Stimulated activated naive CD8-positive, alpha-beta T cell treated with anti-CD3 and anti-CD28 coated beads, Interleukin-15, amount 100 ng/mL, for 72 hours (primary cell): ENCODE results near the gene ADM2.

ENCODE experiments used
- ATAC-seq: fragments of 150-1000 bp; cut with Tn5 transposase; 2 replicates; pipeline ENCODE4 v1.10.0; 2021; ENCODE audit warnings: mild to moderate bottlenecking, moderate library complexity
- DNase-seq, 2 donors: peaks; one replicate each; pipeline ENCODE4 v3.0.0; 2021 to 2022
- H3K27ac Mint-ChIP-seq, 2 donors: one replicate each; pipeline ENCODE4 v1.8.0; 2022; ENCODE audit warnings: mild to moderate bottlenecking in 2 of 2, mixed read lengths in 2 of 2, moderate library complexity in 2 of 2
- H3K27me3 Mint-ChIP-seq: one replicate; pipeline ENCODE4 v1.8.0; 2022; ENCODE audit warnings: mixed read lengths
- H3K4me1 Mint-ChIP-seq: one replicate; pipeline ENCODE4 v1.8.0; 2022; ENCODE audit warnings: mild to moderate bottlenecking, mixed read lengths
- H3K4me3 Mint-ChIP-seq, 2 donors: one replicate each; pipeline ENCODE4 v1.8.0; 2022; ENCODE audit warnings: mild to moderate bottlenecking in 2 of 2, mixed read lengths in 2 of 2, moderate library complexity in 1 of 2
- H3K9me3 Mint-ChIP-seq, 2 donors: one replicate each; pipeline ENCODE4 v1.8.0; 2022; ENCODE audit warnings: mixed read lengths in 2 of 2

ADM2 gene

DNA sequence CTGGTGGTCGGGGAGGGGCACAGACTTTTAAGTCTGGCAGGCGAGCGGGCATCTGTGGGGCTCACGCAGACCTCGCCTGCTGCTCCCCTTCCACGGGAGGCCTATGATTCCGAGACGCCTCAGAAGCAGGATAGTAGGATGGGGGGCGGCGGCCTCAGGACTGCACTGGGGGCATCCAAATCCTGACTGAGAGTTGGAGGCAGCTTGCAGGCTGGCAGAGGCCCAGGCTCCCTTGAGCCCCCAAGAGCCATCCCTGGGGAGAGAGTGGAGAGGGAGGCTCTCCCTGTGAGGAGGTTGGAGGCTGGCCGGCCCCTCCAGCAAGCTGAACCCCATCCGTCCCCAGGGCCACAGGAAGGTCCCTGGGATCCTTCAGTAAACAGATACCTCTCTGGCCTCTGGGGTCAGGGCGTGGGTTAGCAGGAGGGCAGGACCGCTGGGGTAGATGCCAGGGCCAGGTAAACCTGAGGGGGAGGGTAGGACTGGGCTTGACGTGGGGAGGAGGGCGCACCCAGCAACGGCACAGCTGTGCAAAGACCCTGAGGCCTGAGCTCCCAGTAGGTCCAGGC, 39.8 kb upstream of the ADM2 start:
- H3K27ac Mint-ChIP-seq = peak overlapping the region; percentile 61 to 95
- peaks cover 58% of the 10 kb centered on the region for H3K4me1 Mint-ChIP-seq
- H3K4me3 Mint-ChIP-seq = no peak overlapping the region

DNA sequence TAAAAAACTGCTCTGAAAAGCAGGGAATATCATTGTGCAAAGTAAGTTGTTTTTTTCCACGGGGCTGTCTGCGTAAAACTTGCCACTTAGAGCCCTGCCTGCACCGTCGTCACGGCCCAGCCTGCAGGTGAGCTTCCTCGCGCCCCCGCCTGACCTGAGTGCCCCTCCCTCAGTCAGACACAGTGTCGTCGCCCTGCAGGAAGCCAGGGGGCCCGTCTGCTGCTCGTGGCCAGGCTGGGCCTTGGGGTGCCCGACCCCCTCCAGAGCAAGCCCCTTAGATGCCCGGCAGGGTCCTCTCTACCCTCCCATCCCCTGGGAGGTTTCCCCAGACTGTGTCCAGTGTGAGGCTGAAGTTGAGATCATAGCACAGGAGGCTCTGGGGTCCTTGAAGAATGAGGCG, 38.1 kb upstream of the ADM2 start:
- no peak for ATAC-seq

More for the DNA sequence above, 39.8 kb upstream of the ADM2 start:
- DNase-seq (no peak), ATAC-seq (peak; percentile 5)
- H3K27me3 Mint-ChIP-seq = no peaks in the 10 kb centered on the region
- H3K9me3 Mint-ChIP-seq = no peaks in the 10 kb centered on the region

DNA sequence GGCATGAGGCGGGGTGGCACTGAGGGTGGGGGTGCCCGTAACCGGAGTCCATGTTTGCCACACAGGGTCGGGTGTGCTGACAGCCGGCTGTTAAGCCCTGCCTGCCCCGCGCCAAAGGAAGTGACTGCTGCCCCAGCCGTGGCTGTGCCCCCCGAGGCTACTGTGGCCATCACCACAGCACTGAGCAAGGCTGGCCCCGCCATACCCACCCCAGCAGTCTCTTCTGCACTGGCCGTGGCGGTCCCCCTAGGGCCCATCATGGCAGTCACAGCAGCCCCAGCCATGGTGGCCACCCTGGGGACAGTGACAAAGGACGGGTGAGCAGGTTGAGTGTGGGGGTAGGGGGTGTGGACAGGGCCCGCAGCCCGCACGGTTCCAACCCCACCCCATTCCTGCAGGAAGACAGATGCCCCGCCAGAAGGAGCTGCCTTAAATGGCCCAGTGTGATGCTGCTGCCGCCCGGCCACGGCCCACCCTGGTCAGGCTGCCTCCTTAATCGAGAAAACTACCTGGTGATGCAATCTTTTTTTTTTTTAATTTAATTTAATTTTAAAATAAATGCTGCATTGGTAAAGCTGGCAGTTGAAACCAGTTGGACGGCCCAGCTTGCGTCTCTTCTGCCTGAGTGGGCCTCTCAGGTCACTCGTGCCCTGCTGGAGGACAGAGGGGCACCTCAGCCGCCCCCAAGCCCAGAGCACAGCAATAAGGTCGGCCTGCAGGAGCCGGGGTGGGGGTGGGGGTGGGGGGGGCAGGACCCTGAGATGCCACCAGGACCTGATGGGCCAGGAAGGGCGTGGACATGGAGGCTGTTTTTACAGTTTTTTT, 37.3 kb upstream of the ADM2 start:
- H3K27me3 Mint-ChIP-seq = no peaks in the 10 kb centered on the region
- H3K4me3 Mint-ChIP-seq = no peak overlapping the region
- H3K4me1 Mint-ChIP-seq = peaks cover 70% of the 10 kb centered on the region
- DNase-seq (no peak), ATAC-seq (no peak)
- H3K27ac Mint-ChIP-seq = peak overlapping the region in 1 of 2 donors; percentile 97
- no peaks in the 10 kb centered on the region for H3K9me3 Mint-ChIP-seq

More for the DNA sequence above, 38.1 kb upstream of the ADM2 start:
- H3K9me3 Mint-ChIP-seq = no peaks in the 10 kb centered on the region
- H3K4me1 Mint-ChIP-seq = peaks cover 63% of the 10 kb centered on the region
- peak overlapping the region in 1 of 2 donors; percentile 52 for H3K4me3 Mint-ChIP-seq
- H3K27ac Mint-ChIP-seq = peak overlapping the region; percentile 60 to 97
- DNase-seq = no peak
- no peaks in the 10 kb centered on the region for H3K27me3 Mint-ChIP-seq

DNA sequence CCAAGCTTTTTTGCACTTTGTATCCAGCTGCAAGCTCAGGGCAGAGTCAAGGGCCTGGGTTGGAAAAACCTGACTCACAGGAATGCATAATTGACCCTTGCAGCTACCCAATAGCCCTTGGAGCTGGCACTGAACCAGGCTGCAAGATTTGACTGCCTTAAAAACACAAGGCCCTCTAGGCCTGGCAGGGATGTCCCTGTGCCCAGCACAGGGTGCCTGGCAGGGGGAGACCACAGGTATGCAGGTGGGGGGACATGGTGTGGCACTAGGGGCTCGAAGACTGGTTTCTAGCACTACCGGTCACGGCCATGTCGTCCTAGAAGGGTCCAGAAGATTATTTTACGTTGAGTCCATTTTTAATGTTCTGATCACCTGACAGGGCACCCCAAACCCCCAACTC, 36.7 kb upstream of the ADM2 start:
- Mint-ChIP-seq H3K27ac (peak overlapping the region; percentile 77 to 97), H3K27me3 (no peaks in the 10 kb centered on the region), H3K4me3 (no peak overlapping the region), H3K4me1 (peaks cover 73% of the 10 kb centered on the region), H3K9me3 (no peaks in the 10 kb centered on the region)
- ATAC-seq = no peak
- no peak for DNase-seq

DNA sequence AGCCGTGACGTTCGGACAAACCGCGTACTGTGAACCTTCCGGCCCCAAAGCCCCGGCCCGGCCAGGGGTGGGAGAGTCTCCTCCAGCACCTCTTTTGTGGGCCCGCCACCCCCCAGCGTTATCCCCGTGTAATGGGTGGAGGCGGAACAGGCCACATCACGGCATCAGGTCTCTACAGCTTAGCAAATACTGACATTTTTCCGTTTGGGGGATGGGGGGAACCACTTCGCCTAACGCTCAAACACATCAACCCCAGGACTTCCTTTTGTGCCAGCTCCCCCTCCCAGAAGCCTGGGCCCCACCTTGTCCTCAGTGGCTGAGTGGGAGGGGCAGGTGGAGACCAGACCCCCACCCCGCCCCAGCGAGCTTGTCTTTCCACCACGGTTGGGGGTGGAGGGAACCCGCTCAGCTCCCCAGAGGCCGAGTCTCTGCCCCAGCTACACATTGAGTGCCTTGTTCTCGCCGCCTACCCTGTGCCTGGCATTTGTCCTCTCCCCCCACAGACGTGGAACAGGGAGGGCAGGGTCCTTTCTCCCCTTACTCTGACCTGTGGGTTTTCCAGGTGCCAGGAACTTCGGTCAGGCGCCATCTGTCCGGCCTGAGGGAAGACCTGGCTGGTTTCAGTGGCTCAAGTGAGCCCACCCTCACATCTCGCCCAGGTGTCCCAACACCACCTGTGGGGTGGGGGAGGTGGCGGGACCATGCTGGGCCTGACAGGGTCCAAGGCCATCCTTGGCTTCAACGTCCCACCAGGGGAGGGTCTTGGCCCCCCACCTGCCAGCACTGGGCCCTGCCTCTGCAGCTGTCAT, 36.1 kb upstream of the ADM2 start:
- ATAC-seq (peak; percentile 47), DNase-seq (peak; percentile 41 to 44)
- H3K27me3 Mint-ChIP-seq = no peaks in the 10 kb centered on the region
- H3K4me1 Mint-ChIP-seq = peaks cover 71% of the 10 kb centered on the region
- no peaks in the 10 kb centered on the region for H3K9me3 Mint-ChIP-seq
- H3K4me3 Mint-ChIP-seq = peak overlapping the region; percentile 11 to 74
- peak overlapping the region; percentile 77 to 97 for H3K27ac Mint-ChIP-seq

DNA sequence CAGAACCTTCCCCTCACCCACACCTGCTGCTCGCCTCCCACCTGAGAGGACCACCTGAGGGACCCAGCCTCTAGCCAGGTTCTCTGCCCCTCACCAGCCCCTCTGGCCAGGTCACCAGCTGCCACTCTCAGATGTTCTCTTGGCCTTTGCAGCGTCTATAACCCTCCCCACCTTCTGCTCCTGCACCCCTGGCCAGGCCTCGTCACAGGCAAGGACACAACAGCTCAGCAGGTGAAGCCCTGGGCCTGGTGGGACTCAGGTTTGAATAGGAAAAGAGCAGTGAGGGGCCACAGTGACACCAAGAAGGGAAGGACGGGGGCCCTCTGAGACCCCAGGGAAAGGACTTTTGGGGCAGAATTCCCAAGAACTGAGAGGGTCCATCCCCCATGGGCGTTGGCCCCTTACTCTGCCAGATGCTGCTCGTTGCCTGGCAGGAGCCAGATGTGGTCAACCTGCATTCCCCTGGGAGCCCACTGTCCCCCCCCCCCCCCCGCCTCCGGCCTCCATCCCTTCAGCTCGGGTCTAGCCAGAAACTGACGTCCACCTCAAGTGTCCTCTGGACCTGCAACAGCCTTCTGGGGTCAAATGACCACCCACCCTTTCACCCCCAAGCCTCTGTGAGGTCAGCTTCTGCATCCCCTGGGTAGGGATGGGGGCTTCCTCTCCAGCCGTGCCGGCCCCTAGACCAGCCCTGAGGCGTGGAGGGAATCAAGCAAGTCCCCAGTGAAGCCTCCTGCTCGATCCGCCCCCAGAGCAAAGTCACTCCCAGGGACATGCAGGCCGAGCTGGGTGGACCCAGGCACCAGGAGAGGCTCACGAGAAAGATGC, 35.2 kb upstream of the ADM2 start:
- ATAC-seq = no peak
- Mint-ChIP-seq H3K4me1 (peaks cover 68% of the 10 kb centered on the region), H3K4me3 (peak overlapping the region in 1 of 2 donors; percentile 74), H3K27me3 (no peaks in the 10 kb centered on the region), H3K9me3 (no peaks in the 10 kb centered on the region), H3K27ac (peak overlapping the region; percentile 77 to 97)
- no peak for DNase-seq

DNA sequence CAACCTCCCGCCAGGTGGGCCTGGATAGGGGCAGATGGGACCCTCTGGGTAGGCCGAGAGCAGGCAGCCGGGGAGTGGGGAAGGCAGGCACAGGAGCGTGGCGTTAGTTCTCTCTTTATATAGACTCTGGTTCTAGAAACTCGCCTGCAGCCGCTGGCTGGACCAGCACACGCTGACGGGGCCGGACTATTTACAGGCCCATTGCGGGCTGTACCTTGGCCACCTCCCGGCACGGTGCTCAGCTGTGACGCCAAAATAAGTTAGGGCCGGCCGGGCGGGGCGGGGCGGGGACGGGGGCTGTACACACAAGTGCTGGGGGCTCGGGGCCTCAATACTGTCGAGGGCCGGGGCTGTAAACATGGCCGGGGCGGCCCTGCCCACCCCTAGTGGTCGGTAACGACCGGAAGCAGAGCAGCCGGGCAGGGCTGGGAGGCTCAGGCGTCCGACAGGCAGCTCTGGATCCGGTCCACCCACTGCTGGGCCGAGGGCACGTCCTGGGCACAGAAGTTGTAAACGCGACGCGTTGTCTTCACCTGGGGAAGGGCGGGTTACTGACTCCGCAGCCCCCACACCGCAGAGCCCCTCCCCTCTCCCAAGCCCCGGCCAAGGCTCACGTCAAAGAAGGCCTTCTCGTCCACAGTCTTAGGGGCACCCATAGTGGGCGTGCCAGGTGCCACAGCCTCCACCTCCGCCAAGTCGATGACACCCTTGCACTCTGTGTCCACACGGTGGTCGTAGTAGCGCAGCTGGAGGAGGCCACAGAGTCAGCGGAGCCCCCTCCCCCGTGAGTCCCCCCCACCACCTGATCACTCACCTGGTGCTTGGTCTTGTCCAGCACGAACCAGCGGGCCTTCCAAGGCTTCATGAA, 34.4 kb upstream of the ADM2 start:
- Mint-ChIP-seq H3K4me1 (peaks cover 60% of the 10 kb centered on the region), H3K4me3 (no peak overlapping the region), H3K27me3 (no peaks in the 10 kb centered on the region), H3K9me3 (no peaks in the 10 kb centered on the region), H3K27ac (peak overlapping the region in 1 of 2 donors; percentile 25)
- ATAC-seq (no peak), DNase-seq (no peak)

DNA sequence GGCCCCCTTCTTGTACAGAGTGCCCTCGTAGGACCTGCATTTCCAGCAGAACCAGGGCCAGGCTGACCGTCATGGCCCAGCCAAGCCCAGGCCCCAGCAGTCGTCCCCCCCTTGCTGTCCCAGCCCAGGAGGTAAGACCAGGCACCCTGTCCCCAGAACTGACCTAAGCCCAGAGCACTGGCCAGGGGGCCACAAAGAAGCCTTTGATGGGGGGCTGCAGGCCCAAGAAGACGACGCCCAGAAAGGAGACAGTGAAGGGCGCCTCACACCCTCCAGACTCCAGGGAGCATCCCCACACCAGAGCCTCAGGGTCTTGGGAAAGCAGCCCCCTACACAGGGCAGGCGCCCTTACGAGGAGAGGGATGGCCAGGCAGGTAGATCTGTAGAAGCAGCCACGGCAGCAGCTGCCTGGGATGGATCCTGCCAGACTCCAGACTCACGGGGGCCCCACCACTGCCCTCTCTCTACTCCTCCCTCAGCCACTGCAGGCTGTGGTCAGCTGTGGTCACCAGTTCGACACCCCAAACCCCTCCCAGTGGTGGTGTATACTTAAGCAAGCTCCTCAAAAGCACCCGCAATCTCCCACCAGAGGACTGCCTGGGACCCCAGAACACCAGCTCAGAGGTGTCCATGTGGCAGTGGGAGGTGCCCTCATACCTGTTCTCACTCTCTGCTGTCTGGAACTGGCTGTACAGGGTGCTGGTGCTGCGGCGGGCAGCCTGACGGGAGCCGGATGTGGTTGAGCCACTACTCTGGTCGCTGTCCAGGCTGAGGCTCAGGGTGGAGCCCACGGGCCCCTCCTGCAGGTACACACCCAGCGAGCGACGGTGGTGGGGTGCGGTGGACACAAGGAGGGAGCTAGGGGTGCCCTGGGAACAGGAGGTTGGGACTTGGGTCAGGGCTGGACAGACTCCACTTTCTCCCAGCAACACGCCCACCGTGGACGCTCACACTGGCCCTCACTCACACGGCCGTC, 33.5 kb upstream of the ADM2 start:
- Mint-ChIP-seq H3K27me3 (no peaks in the 10 kb centered on the region), H3K9me3 (no peaks in the 10 kb centered on the region), H3K4me1 (peaks cover 58% of the 10 kb centered on the region), H3K27ac (peak overlapping the region; percentile 78 to 83), H3K4me3 (no peak overlapping the region)
- ATAC-seq (no peak), DNase-seq (no peak)

DNA sequence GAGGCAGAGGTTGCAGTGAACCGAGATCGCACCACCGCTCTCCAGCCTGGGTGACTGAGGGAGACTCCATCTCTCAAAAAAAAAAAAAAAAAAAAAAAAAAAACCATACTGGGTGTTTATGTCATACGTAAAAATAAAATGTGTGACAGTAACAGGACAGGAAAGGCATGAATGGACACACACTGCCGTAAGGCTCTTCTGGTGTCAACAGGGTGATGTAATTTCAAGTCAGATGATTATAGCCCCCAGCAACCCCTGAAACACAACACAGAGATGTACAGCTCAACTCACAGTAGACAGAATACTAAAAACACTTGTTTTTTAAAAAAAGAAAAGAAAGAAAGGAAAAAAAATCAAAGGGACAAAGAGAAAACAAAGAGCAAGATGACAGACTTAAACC, 28.7 kb upstream of the ADM2 start:
- H3K4me1 Mint-ChIP-seq = peaks cover 46% of the 10 kb centered on the region
- ATAC-seq (no peak), DNase-seq (no peak)
- no peaks in the 10 kb centered on the region for H3K9me3 Mint-ChIP-seq
- no peak overlapping the region for H3K4me3 Mint-ChIP-seq
- peak overlapping the region; percentile 79 to 89 for H3K27ac Mint-ChIP-seq
- H3K27me3 Mint-ChIP-seq = no peaks in the 10 kb centered on the region

DNA sequence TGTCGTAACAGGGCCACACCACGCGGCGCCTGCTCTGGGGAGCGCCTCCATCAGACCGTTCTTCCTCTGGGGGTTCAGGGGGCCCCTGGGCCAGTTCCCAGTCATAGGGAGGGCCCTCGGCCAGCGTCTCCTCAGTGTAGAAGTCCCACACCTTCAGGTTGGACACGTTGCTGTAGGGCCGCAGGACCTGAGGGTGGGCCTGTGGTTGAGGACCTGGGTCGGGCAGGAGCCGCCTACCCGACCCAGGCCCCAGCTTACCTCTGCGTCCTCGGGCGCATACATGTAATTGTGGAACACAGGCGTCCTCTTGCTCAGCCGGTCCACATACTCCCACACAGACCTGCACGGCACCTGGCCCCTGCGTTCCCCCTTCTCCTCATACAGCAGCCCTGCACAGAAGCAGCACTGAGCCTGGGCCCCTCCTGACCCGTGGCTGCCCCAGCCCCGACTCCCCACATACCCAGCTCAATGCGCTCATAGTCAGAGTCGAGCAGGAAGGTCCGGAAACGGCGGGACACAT, 26.7 kb upstream of the ADM2 start:
- Mint-ChIP-seq H3K27me3 (no peaks in the 10 kb centered on the region), H3K4me1 (peaks cover 32% of the 10 kb centered on the region), H3K4me3 (no peak overlapping the region), H3K9me3 (no peaks in the 10 kb centered on the region), H3K27ac (peak overlapping the region in 1 of 2 donors; percentile 35)
- DNase-seq (no peak), ATAC-seq (no peak)

DNA sequence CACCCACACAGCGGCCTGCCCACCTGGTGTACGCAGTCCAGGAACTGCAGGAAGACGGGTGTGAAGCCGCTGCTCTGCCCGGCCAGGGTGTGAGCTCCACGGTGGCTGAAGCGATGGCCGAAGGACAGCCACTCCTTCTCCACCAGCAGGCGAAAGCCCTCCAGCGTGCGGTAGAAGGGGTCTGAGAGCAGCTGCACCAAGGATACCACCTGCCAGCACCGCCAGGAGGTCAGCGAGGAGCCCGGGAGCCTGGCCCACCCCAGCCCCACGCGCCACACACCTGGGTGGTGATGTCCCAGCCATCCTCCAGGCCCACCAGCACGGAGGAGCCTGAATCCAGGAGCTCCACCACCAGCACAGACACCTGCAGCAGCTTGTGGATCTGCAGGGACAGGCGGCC, 26.1 kb upstream of the ADM2 start:
- no peak for ATAC-seq
- DNase-seq = no peak
- peaks cover 27% of the 10 kb centered on the region for H3K4me1 Mint-ChIP-seq
- H3K27ac Mint-ChIP-seq = peak overlapping the region in 1 of 2 donors; percentile 42
- no peaks in the 10 kb centered on the region for H3K9me3 Mint-ChIP-seq
- no peak overlapping the region for H3K4me3 Mint-ChIP-seq
- H3K27me3 Mint-ChIP-seq = no peaks in the 10 kb centered on the region

DNA sequence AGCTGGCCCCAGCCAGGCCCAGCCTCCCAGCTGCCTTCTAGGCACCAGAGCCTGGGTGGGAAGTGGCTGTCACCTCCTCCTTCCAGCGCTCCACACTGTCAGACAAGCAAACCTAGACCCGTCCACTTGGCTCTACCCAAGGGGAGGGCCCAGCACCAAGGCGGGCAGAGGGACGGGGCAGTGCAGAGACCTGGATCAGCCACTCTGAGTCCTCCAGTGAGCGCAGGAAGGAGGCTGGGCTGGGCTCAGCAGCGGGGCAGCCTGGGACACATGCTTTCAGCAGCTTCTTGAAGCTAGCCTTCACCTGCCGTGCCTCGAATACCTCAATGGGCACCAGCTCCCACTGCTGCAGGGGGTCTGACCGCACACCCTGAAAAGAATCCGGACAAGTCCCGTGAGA, 25.3 kb upstream of the ADM2 start:
- no peak overlapping the region for H3K27ac Mint-ChIP-seq
- no peaks in the 10 kb centered on the region for H3K9me3 Mint-ChIP-seq
- DNase-seq (no peak), ATAC-seq (no peak)
- peaks cover 27% of the 10 kb centered on the region for H3K4me1 Mint-ChIP-seq
- H3K4me3 Mint-ChIP-seq = no peak overlapping the region
- H3K27me3 Mint-ChIP-seq = no peaks in the 10 kb centered on the region

DNA sequence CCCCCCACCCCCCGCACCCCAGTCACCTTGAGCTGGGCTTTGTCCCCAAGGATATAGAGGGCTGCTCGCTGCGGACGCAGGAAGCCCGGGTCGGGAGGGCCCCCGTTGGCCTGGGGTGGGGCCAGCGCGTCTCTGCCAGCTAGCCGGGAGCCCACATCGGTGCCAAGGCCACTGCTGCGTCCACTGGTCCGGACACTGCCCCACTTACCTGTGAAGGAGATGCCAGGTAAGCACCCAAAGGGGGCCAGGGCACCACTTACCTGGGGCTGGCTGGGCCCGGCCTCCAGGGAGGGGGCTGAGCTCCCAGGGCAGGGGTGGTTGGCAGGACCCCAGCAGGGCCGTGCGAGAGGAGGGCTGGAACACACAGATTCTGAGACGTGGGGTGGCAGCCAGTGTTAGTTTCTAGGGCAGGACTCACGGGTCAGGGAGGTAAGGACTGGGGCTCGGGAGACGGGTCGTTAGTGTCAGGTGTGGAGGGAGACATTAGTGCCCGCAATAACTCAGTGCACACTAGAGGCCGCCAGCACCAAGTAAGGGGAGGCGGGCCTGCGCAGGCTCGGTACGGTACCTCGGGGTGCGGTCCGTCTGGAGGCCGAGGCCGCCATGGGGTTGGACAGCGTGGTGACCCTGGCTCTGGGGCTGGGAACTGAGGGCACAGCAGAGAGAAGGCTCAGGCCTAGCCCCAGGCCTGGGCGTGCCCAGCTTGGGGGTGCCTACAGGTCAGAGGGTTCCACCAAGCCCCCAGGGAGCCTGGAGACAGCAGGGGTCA, 24.7 kb upstream of the ADM2 start:
- ATAC-seq = peak; percentile 48
- H3K27me3 Mint-ChIP-seq = no peaks in the 10 kb centered on the region
- no peak for DNase-seq
- H3K4me1 Mint-ChIP-seq = peaks cover 27% of the 10 kb centered on the region
- no peaks in the 10 kb centered on the region for H3K9me3 Mint-ChIP-seq
- no peak overlapping the region for H3K4me3 Mint-ChIP-seq
- no peak overlapping the region for H3K27ac Mint-ChIP-seq
